GM23338 (cell line): ENCODE data around the gene TCAF2.
"Not testable (repeated sequence)": the region's sequence is repeated elsewhere in the genome, so short reads cannot be mapped to it uniquely, and the experiment has no call there.

Source experiments
- EZH2 ChIP-seq: fragments of 200-600 bp; sonication (generic); IDR thresholded peaks from one replicate; pipeline ENCODE4 v1.8.0; 2017; ENCODE audit warnings: antibody characterized with exemption, mild to moderate bottlenecking, low read depth; ENCODE audit not compliant: unreplicated experiment
- POLR2AphosphoS5 ChIP-seq: IDR thresholded peaks from 2 replicates; pipeline ENCODE4 v1.6.1; 2016; ENCODE audit warnings: antibody characterized with exemption, low read depth
- TF ChIP-seq, protein P1 (sequence below), 2 experiments: fragments of 200-600 bp in 1 of 2; sonication (generic) in 1 of 2; conservative IDR thresholded peaks; 2 replicates each; pipeline versions ENCODE4 v1.5.1 to v1.6.1; 2016 to 2017; ENCODE audit warnings: antibody characterized with exemption in 2 of 2, low read depth in 2 of 2, mild to moderate bottlenecking in 2 of 2, moderate library complexity in 1 of 2
- TF ChIP-seq, protein P2 (sequence below): IDR thresholded peaks from one replicate; pipeline ENCODE4 v1.6.1; 2018; ENCODE audit warnings: antibody characterized with exemption; ENCODE audit not compliant: unreplicated experiment

DNA sequence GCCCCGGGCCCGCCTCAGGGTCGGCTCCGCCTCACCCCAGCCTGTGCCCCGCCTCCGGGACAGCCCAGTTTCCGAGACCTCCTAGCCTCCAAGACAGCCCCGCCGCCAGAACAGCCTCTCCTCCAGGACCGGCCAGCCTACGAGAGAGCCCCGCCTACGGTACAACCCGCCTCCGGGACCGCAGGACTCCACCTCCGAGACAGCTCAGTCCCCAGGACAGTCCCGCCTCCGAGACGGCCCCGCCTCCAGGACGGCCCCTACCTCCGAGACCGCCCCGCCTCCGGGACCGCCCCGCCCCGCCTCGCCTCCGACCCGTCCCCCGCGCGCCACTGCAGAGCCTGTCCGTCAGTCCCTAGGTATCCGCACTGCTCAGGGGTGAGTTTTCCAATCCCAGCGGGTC lies at the start of gene TCAF2:
- not testable (repeated sequence) for TF ChIP-seq POLR2AphosphoS5, EZH2
- TF ChIP-seq, protein P1, sequence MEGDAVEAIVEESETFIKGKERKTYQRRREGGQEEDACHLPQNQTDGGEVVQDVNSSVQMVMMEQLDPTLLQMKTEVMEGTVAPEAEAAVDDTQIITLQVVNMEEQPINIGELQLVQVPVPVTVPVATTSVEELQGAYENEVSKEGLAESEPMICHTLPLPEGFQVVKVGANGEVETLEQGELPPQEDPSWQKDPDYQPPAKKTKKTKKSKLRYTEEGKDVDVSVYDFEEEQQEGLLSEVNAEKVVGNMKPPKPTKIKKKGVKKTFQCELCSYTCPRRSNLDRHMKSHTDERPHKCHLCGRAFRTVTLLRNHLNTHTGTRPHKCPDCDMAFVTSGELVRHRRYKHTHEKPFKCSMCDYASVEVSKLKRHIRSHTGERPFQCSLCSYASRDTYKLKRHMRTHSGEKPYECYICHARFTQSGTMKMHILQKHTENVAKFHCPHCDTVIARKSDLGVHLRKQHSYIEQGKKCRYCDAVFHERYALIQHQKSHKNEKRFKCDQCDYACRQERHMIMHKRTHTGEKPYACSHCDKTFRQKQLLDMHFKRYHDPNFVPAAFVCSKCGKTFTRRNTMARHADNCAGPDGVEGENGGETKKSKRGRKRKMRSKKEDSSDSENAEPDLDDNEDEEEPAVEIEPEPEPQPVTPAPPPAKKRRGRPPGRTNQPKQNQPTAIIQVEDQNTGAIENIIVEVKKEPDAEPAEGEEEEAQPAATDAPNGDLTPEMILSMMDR (conservative IDR thresholded peaks at IDR 0.05; ENCODE audit: low read depth in 2 of 2): not testable (repeated sequence)
- TF ChIP-seq, protein P2, sequence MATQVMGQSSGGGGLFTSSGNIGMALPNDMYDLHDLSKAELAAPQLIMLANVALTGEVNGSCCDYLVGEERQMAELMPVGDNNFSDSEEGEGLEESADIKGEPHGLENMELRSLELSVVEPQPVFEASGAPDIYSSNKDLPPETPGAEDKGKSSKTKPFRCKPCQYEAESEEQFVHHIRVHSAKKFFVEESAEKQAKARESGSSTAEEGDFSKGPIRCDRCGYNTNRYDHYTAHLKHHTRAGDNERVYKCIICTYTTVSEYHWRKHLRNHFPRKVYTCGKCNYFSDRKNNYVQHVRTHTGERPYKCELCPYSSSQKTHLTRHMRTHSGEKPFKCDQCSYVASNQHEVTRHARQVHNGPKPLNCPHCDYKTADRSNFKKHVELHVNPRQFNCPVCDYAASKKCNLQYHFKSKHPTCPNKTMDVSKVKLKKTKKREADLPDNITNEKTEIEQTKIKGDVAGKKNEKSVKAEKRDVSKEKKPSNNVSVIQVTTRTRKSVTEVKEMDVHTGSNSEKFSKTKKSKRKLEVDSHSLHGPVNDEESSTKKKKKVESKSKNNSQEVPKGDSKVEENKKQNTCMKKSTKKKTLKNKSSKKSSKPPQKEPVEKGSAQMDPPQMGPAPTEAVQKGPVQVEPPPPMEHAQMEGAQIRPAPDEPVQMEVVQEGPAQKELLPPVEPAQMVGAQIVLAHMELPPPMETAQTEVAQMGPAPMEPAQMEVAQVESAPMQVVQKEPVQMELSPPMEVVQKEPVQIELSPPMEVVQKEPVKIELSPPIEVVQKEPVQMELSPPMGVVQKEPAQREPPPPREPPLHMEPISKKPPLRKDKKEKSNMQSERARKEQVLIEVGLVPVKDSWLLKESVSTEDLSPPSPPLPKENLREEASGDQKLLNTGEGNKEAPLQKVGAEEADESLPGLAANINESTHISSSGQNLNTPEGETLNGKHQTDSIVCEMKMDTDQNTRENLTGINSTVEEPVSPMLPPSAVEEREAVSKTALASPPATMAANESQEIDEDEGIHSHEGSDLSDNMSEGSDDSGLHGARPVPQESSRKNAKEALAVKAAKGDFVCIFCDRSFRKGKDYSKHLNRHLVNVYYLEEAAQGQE: not testable (repeated sequence)
